ENCODE data around the gene STON2. TPM values are rescaled to one million over a fixed set of nuclear protein-coding genes. Genes with fewer than 3 reads are reported as not detected.

STON2 gene
- total and polyA plus RNA-seq, 2 of the 13 experiments (the other 11 are each of a cell fraction or from before 2014, with no cell fraction given), result 2.1 to 11.0 TPM

- no peak for TF ChIP-seq SETDB1 (CRISPR knock-in tag; IDR thresholded peaks at IDR 0.05; ENCODE audit: borderline replicate concordance)
- TF ChIP-seq ZNF747 (CRISPR knock-in tag; IDR thresholded peaks at IDR 0.05; ENCODE audit: borderline replicate concordance), result 0 out of 2 replicates have a peak, but pooled peaks have one; percentile 14
- TF ChIP-seq SNAPC2 (CRISPR knock-in tag; IDR thresholded peaks at IDR 0.05), result no peak
- TF ChIP-seq ZNF20 (CRISPR knock-in tag; IDR thresholded peaks at IDR 0.05), result no peak
- no peak for TF ChIP-seq ZBTB2 (CRISPR knock-in tag; IDR thresholded peaks at IDR 0.05; ENCODE audit: low read depth)
- no peak for TF ChIP-seq ZBTB1 (CRISPR knock-in tag; IDR thresholded peaks at IDR 0.05; ENCODE audit: borderline replicate concordance)
- TF ChIP-seq MATR3 (CRISPR knock-in tag; IDR thresholded peaks at IDR 0.05), result no peak
- TF ChIP-seq ZNF496 (CRISPR knock-in tag; IDR thresholded peaks at IDR 0.05; ENCODE audit: insufficient replicate concordance), result no peak
- TF ChIP-seq ZFP62 (CRISPR knock-in tag; IDR thresholded peaks at IDR 0.05), result no peak
- TF ChIP-seq ZNF3 (CRISPR knock-in tag; IDR thresholded peaks at IDR 0.05), result 0 out of 2 replicates have a peak, but pooled peaks have one; percentile 23
- TF ChIP-seq DPF2 (CRISPR knock-in tag; IDR thresholded peaks at IDR 0.05; ENCODE audit: borderline replicate concordance, low read depth), result no peak
- TF ChIP-seq MXD3 (CRISPR knock-in tag; IDR thresholded peaks at IDR 0.05), result peak; percentile 71; the same call in 1 of the 2 replicates
- no peak for TF ChIP-seq PRDM4 (CRISPR knock-in tag; IDR thresholded peaks at IDR 0.05; ENCODE audit: borderline replicate concordance)
- peak; percentile 35; the same call in 1 of the 2 replicates for TF ChIP-seq ELF1 (CRISPR knock-in tag; IDR thresholded peaks at IDR 0.05)
- TF ChIP-seq SOX6 (IDR thresholded peaks at IDR 0.05), result no peak
- peak; percentile 50; the same call in 1 of the 2 replicates for TF ChIP-seq SOX6 (CRISPR knock-in tag; IDR thresholded peaks at IDR 0.05)
- TF ChIP-seq ZNF546 (CRISPR knock-in tag; conservative IDR thresholded peaks at IDR 0.05), result 0 out of 2 replicates have a peak, but pooled peaks have one; percentile 7
- no peak; the same call in 1 of the 2 replicates for TF ChIP-seq ZBTB43 (CRISPR knock-in tag; conservative IDR thresholded peaks at IDR 0.05)
- TF ChIP-seq ZNF33B (CRISPR knock-in tag; IDR thresholded peaks at IDR 0.05), result no peak
- TF ChIP-seq SRSF4 (IDR thresholded peaks at IDR 0.05; ENCODE audit: low read depth, low read length, poor library complexity, severe bottlenecking), result no peak
- no peak; the same call in 1 of the 2 replicates for TF ChIP-seq ZNF768 (CRISPR knock-in tag; IDR thresholded peaks at IDR 0.05)
- peak; percentile 100 for TF ChIP-seq DR1 (CRISPR knock-in tag; IDR thresholded peaks at IDR 0.05)
- TF ChIP-seq TFDP2 (CRISPR knock-in tag; IDR thresholded peaks at IDR 0.05), result peak; percentile 56; the same call in 1 of the 2 replicates
- TF ChIP-seq ZNF232 (CRISPR knock-in tag; IDR thresholded peaks at IDR 0.05; ENCODE audit: borderline replicate concordance), result no peak
Measured at GRCh38 chr14:81219210-81219758, 180.8 kb downstream of the STON2 start (continued).
